GM06990 (cell line): Measurements from ENCODE around the gene DEXI.

Source experiments
- DNase-seq: peaks from one replicate; pipeline ENCODE4 v3.0.0-alpha.2; 2011; ENCODE audit not compliant: insufficient read length; ENCODE audit errors: extremely low read depth
- H3K27me3 ChIP-seq: replicated peaks from 2 replicates; pipeline ENCODE4 v1.6.0; 2011; ENCODE audit warnings: low read length; ENCODE audit not compliant: control insufficient read depth, insufficient read depth
- H3K36me3 ChIP-seq: 2 replicates; pipeline ENCODE4 v1.5.1; 2011; ENCODE audit warnings: low read length; ENCODE audit not compliant: control insufficient read depth, insufficient read depth
- H3K4me3 ChIP-seq: replicated peaks from 2 replicates; pipeline ENCODE4 v1.5.1; 2011; ENCODE audit warnings: low read depth, mild to moderate bottlenecking, control low read depth, low read length
- TF ChIP-seq, protein P1 (sequence below): IDR thresholded peaks from 2 replicates; pipeline ENCODE4 v1.5.1; 2011; ENCODE audit warnings: low read length, control low read depth, mild to moderate bottlenecking, inconsistent platforms; ENCODE audit not compliant: insufficient read depth, poor library complexity, severe bottlenecking

Gene DEXI

DNA sequence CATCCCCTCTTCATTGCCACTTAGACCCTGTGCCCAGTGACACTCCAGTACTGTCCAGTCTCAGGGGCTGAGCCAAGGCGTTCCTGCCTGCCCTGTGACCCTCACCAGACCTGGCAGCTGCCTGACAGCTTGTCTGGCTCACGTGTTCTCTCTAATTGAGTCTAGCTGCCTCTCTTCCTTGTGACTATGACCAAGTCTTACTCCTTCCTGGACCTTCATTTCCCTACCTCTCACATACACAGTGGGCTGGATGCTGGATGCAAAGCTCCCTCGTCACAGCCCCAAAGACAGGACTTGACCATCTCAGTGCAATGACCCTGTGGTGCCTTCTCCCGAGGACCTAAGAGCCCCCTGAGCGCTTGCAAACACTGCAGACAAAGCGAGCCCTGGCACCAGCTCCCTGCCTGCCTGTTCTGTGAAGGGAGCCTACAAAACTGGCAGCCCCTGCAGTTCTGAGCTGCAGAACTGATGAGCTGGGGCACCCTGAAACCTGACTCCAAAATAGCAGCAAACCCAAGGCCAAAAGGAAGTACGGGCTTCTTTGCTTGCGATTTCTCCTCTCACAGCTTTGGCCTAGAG, 1.7 kb downstream of the DEXI start:
- Histone ChIP-seq H3K36me3 (peaks cover 6% of the 10 kb centered on the region), H3K4me3 (peak overlapping the region; percentile 83), H3K27me3 (no peaks in the 10 kb centered on the region)
- no peak for DNase-seq
- TF ChIP-seq, protein P1, sequence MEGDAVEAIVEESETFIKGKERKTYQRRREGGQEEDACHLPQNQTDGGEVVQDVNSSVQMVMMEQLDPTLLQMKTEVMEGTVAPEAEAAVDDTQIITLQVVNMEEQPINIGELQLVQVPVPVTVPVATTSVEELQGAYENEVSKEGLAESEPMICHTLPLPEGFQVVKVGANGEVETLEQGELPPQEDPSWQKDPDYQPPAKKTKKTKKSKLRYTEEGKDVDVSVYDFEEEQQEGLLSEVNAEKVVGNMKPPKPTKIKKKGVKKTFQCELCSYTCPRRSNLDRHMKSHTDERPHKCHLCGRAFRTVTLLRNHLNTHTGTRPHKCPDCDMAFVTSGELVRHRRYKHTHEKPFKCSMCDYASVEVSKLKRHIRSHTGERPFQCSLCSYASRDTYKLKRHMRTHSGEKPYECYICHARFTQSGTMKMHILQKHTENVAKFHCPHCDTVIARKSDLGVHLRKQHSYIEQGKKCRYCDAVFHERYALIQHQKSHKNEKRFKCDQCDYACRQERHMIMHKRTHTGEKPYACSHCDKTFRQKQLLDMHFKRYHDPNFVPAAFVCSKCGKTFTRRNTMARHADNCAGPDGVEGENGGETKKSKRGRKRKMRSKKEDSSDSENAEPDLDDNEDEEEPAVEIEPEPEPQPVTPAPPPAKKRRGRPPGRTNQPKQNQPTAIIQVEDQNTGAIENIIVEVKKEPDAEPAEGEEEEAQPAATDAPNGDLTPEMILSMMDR, result no peak

DNA sequence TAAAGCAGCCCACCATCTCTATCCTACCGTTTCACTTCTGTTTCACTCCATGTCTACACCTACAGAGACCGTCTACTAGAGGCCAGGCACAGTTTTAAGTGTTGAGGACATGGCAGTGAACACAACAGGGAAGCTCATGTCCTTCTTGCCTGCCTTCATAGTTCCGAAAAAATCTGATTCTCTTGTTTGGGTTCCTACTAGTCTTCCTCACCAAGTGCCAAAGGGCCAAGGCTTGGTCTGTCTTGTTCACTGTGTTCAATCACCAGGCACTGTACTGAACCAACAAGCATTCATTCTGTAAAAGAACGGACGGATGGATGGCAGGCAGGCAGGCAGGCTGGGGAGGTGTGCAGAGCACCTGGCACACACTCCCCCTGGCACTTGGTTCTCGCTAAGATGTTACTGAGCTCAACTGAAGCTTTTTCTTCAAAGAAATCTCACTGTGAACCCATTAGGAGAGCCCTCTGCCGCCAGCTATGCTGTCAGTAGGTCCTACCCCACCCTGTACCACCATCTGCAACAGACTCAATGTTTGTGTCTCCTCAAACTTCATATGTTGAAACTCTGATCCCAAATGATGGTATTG, 2.5 kb downstream of the DEXI start:
- Histone ChIP-seq H3K27me3 (no peaks in the 10 kb centered on the region), H3K4me3 (peak overlapping the region; percentile 83), H3K36me3 (peaks cover 7% of the 10 kb centered on the region)
- no peak for DNase-seq
- TF ChIP-seq, protein P1, result no peak

DNA sequence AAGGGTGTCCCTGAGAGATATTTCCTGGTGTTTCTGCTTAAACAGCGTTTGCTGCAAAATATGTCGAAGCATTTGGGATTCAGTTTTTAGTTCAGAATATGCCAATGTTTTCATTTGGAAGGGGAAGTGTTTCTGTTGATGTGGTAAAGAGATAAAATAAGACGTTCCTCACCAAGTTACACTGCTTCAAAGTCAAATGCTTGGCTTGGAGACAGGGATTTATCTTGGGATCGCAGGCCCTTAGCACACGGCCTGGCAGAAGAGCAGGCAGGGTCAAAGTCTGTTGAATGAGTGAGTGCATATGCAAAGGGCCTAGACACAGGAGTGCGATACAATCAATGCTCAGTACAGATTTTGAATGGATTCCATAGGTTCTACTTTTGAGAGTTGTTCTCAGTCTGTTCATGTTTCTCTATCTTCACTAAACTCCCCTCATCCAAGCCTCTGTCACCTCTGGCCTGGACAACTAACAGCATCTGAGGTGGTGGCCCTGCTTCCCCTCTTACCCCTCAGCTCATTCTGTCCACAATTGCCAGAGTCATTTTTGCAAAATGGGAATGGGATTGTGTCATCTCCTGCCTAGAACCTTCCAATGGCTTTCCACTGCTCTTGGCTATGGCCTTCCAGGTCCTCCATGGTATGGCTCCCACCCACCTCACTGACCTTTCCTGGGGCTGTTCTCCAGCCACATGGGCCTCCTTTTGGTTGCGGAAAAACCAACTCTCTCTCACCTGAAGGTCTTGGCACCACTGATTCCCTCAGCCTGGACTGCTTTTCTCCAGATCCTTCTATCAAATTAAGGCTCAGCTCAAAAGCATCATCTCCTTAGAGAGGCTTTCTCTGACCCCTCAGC, 3.2 kb downstream of the DEXI start:
- DNase-seq, result no peak
- peaks cover 12% of the 10 kb centered on the region for H3K36me3 ChIP-seq
- peak overlapping the region; percentile 33 for H3K4me3 ChIP-seq
- TF ChIP-seq, protein P1, result no peak
- no peaks in the 10 kb centered on the region for H3K27me3 ChIP-seq

DNA sequence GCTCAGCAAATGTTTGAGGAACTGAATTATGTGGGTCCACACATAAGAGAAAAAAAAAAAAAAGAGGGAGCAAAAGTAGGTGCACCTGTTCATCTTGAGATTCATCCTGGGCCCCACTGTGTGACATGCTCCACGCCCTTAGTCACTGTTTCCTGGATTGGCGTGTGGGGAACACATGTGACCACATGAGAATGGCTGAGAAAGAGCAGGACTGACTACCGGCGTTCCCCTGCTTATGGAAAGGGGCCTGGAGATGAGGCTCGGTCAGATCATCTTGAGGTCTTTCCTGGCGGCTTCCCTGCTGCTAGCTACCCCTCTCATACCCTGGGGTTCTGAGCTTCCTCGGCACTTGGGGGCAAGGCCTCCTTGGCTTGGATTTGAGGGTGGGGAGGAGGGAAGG, 3.9 kb downstream of the DEXI start:
- DNase-seq, result no peak
- Histone ChIP-seq H3K36me3 (peaks cover 16% of the 10 kb centered on the region), H3K4me3 (peak overlapping the region; percentile 33), H3K27me3 (no peaks in the 10 kb centered on the region)
- TF ChIP-seq, protein P1, result no peak

DNA sequence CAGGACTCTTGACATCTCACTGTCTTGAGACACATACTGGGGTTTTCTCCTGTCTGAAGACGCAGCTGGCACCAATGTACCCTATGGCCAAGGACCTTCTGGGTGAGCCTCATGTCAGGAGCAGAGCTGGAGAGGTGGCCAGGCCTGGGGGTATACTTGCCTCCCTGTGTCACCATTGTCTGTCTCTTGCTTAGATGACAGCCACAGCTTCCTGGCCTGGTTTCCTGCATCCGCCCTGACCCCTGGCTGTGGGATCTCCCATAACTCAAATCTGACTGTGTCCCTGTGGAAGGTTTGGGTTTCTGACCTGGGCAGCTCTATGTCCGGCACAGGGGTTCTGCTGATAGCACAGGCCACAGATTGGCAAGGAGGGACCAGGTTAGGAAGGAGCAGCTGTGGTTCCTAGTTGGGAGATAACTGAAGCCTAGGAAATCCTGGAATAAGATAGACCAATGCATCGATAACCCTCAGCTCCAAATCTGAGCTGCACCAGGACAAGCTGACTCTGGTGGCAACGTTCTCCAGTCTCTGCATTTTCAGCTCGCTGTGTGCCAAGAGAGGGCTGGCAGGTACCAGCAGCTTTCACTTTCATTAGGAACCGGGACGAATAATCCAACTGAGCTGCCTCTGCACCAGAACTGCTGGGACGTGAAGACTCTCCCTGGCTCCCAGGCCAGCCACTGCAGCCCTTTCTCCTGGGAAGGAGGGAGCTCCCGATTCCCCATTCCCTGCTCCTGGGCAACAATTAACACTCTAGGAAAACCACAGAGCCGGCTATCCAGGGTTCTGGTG, 5.0 kb downstream of the DEXI start:
- H3K27me3 ChIP-seq, result no peaks in the 10 kb centered on the region
- TF ChIP-seq, protein P1, result no peak
- no peak for DNase-seq
- H3K4me3 ChIP-seq, result peak overlapping the region; percentile 40
- H3K36me3 ChIP-seq, result peaks cover 19% of the 10 kb centered on the region
